ENCODE results near the gene TCIRG1.

The TCIRG1 gene

GRCh38 chr11:68016904-68017817 lies 21.7 kb upstream of the TCIRG1 start:
- DNase-seq (ENCODE audit: low read depth, low spot score) = no peak

- DNase-seq (ENCODE audit: low read depth, low spot score) = no peak
Observed at GRCh38 chr11:68017980-68018729, 20.7 kb upstream of the TCIRG1 start.

GRCh38 chr11:68018730-68019190 lies 20.1 kb upstream of the TCIRG1 start:
- no peak for DNase-seq (ENCODE audit: low read depth, low spot score)

- no peak for DNase-seq (ENCODE audit: low read depth, low spot score)
Observed at GRCh38 chr11:68019486-68019885, 19.3 kb upstream of the TCIRG1 start.

- DNase-seq (ENCODE audit: low read depth, low spot score) = no peak
Observed at GRCh38 chr11:68020575-68020974, 18.2 kb upstream of the TCIRG1 start.

- DNase-seq (ENCODE audit: low read depth, low spot score) = no peak
Observed at GRCh38 chr11:68021167-68021787, 17.5 kb upstream of the TCIRG1 start.

- no peak for DNase-seq (ENCODE audit: low read depth, low spot score)
Observed at GRCh38 chr11:68022531-68022930, 16.3 kb upstream of the TCIRG1 start.

- DNase-seq (ENCODE audit: low read depth, low spot score) = no peak
Observed at GRCh38 chr11:68024508-68024907, 14.3 kb upstream of the TCIRG1 start.

- no peak for DNase-seq (ENCODE audit: low read depth, low spot score)
Observed at GRCh38 chr11:68025047-68025446, 13.8 kb upstream of the TCIRG1 start.

- DNase-seq (ENCODE audit: low read depth, low spot score) = no peak
Observed at GRCh38 chr11:68026391-68027105, 12.3 kb upstream of the TCIRG1 start.

- DNase-seq (ENCODE audit: low read depth, low spot score) = no peak
Observed at GRCh38 chr11:68027667-68028066, 11.2 kb upstream of the TCIRG1 start.

GRCh38 chr11:68028802-68029545 lies 9.9 kb upstream of the TCIRG1 start:
- DNase-seq (ENCODE audit: low read depth, low spot score) = no peak

- DNase-seq (ENCODE audit: low read depth, low spot score) = peak; percentile 98
Observed at GRCh38 chr11:68030318-68031143, 8.3 kb upstream of the TCIRG1 start, which contains the start of gene NDUFS8. Gene NDUFS8 (plus strand): TSS chr11:68030681. CDS start chr11:68032152, 1,471 bp downstream.

GRCh38 chr11:68031144-68031464 lies 7.7 kb upstream of the TCIRG1 start:
- DNase-seq (ENCODE audit: low read depth, low spot score) = no peak

GRCh38 chr11:68032003-68032402 lies 6.8 kb upstream of the TCIRG1 start:
- DNase-seq (ENCODE audit: low read depth, low spot score) = no peak

- DNase-seq (ENCODE audit: low read depth, low spot score) = no peak
Observed at GRCh38 chr11:68032997-68033707, 5.7 kb upstream of the TCIRG1 start.

GRCh38 chr11:68033708-68034045 lies 5.1 kb upstream of the TCIRG1 start:
- DNase-seq (ENCODE audit: low read depth, low spot score) = no peak

- no peak for DNase-seq (ENCODE audit: low read depth, low spot score)
Observed at GRCh38 chr11:68035266-68035876, 3.5 kb upstream of the TCIRG1 start.

- DNase-seq (ENCODE audit: low read depth, low spot score) = no peak
Observed at GRCh38 chr11:68036141-68036716, 2.6 kb upstream of the TCIRG1 start.

Measured in smooth muscle cell of the brain vasculature (primary cell).